ENCODE data around the gene CAMK1G. TPM values are rescaled to one million over a fixed set of nuclear protein-coding genes. Genes with fewer than 3 reads are reported as not detected.

CAMK1G gene
- total RNA-seq, 2 experiments from 2014 or later, result not detected

DNA sequence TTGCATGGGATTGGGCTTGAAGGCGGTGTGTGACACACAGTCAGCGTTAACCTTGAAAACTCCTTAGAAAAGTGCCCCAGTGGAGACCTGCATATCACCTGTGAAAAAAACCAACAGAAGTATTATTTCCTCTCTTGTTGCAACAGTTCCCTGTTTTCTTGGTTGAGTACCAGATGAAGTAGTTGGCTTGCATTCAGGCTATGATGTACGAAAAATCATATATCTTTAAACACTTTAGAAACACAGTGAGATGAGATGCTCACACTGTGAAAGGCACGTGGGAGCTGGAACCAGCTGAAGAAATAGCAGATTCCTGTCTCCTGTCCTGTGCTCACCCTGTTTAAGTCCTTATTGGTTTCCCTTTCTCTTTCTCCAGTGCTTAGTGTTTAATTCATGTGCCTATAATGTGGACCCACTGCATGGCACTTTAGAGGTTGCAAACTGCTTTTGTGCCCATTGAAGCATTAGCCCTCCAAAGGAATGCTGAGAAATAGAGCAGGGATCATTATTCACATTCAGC lies 2.8 kb downstream of the CAMK1G start:
- TF ChIP-seq, protein P1, sequence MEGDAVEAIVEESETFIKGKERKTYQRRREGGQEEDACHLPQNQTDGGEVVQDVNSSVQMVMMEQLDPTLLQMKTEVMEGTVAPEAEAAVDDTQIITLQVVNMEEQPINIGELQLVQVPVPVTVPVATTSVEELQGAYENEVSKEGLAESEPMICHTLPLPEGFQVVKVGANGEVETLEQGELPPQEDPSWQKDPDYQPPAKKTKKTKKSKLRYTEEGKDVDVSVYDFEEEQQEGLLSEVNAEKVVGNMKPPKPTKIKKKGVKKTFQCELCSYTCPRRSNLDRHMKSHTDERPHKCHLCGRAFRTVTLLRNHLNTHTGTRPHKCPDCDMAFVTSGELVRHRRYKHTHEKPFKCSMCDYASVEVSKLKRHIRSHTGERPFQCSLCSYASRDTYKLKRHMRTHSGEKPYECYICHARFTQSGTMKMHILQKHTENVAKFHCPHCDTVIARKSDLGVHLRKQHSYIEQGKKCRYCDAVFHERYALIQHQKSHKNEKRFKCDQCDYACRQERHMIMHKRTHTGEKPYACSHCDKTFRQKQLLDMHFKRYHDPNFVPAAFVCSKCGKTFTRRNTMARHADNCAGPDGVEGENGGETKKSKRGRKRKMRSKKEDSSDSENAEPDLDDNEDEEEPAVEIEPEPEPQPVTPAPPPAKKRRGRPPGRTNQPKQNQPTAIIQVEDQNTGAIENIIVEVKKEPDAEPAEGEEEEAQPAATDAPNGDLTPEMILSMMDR (IDR thresholded peaks at IDR 0.05), result no peak
- Histone ChIP-seq H3K27ac (ENCODE audit: low read depth in 1 of 2, low read length in 2 of 2) (no peak overlapping the region), H3K36me3 (ENCODE audit: insufficient read depth, low read length) (no peaks in the 10 kb centered on the region), H3K4me3 (ENCODE audit: low read length) (no peak overlapping the region), H3K9me3 (ENCODE audit: control insufficient read depth in 1 of 2, insufficient read depth in 1 of 2, low read length in 2 of 2) (peaks cover 0 to 4% of the 10 kb centered on the region in 2 experiments), H3K4me1 (ENCODE audit: insufficient read depth, low read length) (peaks cover 10% of the 10 kb centered on the region), H3K27me3 (ENCODE audit: control insufficient read depth in 1 of 2, insufficient read depth in 2 of 2, low read length in 2 of 2) (peaks cover 32 to 48% of the 10 kb centered on the region in 2 experiments)
- intact Hi-C loops (cut with DNase I, micrococcal nuclease), result no loop called here
- ChIA-PET POLR2A (no interaction called here), CTCF (no interaction called here)
- H3K4me1 Mint-ChIP-seq (ENCODE audit: low read depth), result no peaks in the 10 kb centered on the region
- H3K27me3 Mint-ChIP-seq, result peaks cover 20% of the 10 kb centered on the region
- H3K36me3 Mint-ChIP-seq (ENCODE audit: low read depth), result no peaks in the 10 kb centered on the region
- H3K27ac Mint-ChIP-seq, result no peak overlapping the region
- H3K4me3 Mint-ChIP-seq, result no peak overlapping the region
- DNase-seq, result no peak
- no peak for ATAC-seq (ENCODE audit: poor library complexity)
- H3K9me3 Mint-ChIP-seq, result no peaks in the 10 kb centered on the region

DNA sequence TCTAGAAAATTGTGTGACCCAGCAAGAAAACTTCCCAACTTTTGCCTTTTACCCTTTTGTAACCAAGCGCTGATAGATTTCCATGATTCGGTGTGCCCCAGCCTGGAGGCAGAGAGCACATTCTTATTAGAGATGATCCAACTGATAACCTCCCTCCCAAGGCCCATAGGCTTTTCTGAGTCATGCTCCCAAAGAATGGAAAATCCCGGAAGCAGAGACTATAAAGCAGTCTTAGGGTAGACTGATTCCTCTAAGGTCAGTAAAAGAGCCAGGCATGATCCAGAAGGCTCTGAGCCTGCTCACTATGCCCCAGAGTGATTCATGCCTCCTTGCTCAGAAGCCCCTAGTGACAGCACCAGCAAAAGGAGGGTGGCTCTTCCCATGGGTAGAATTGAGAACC lies 4.3 kb downstream of the CAMK1G start:
- Mint-ChIP-seq H3K4me3 (no peak overlapping the region), H3K36me3 (ENCODE audit: low read depth) (no peaks in the 10 kb centered on the region), H3K27ac (no peak overlapping the region), H3K27me3 (peaks cover 24% of the 10 kb centered on the region), H3K4me1 (ENCODE audit: low read depth) (no peaks in the 10 kb centered on the region), H3K9me3 (no peaks in the 10 kb centered on the region)
- TF ChIP-seq, protein P1 (IDR thresholded peaks at IDR 0.05), result no peak
- H3K9me3 ChIP-seq (ENCODE audit: control insufficient read depth in 1 of 2, insufficient read depth in 1 of 2, low read length in 2 of 2), result peaks cover 0 to 4% of the 10 kb centered on the region in 2 experiments
- ChIA-PET CTCF (no interaction called here), POLR2A (no interaction called here)
- no peak overlapping the region for H3K4me3 ChIP-seq (ENCODE audit: low read length)
- no peak for DNase-seq
- H3K36me3 ChIP-seq (ENCODE audit: insufficient read depth, low read length), result no peaks in the 10 kb centered on the region
- intact Hi-C loops (cut with DNase I, micrococcal nuclease), result no loop called here
- no peak overlapping the region for H3K27ac ChIP-seq (ENCODE audit: low read depth in 1 of 2, low read length in 2 of 2)
- H3K4me1 ChIP-seq (ENCODE audit: insufficient read depth, low read length), result peaks cover 10% of the 10 kb centered on the region
- H3K27me3 ChIP-seq (ENCODE audit: control insufficient read depth in 1 of 2, insufficient read depth in 2 of 2, low read length in 2 of 2), result peaks cover 32 to 38% of the 10 kb centered on the region in 2 experiments
- no peak for ATAC-seq (ENCODE audit: poor library complexity)

DNA sequence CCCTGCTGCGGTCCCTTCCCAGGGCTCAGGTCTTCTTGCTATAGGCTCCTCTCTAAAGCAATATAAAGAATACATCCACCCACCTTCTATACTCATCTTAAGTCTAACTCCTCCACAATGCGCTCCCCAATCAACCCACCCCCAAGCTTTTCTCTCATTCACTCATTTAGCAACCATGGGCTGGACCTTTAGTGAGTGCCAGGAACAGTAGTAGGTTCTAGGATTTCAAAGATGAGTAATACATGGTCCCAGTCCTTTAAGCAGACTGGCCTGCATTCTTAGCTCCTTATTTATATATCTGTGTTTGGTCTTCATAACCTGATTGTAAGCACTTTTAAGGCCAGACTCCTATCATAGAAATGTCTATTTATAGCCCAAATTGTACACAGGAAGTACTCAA lies 5.9 kb downstream of the CAMK1G start:
- Histone ChIP-seq H3K27me3 (ENCODE audit: control insufficient read depth in 1 of 2, insufficient read depth in 2 of 2, low read length in 2 of 2) (peaks cover 18 to 21% of the 10 kb centered on the region in 2 experiments), H3K9me3 (ENCODE audit: control insufficient read depth in 1 of 2, insufficient read depth in 1 of 2, low read length in 2 of 2) (peaks cover 0 to 4% of the 10 kb centered on the region in 2 experiments), H3K36me3 (ENCODE audit: insufficient read depth, low read length) (no peaks in the 10 kb centered on the region), H3K27ac (ENCODE audit: low read depth in 1 of 2, low read length in 2 of 2) (no peak overlapping the region), H3K4me3 (ENCODE audit: low read length) (no peak overlapping the region), H3K4me1 (ENCODE audit: insufficient read depth, low read length) (peaks cover 10% of the 10 kb centered on the region)
- H3K36me3 Mint-ChIP-seq (ENCODE audit: low read depth), result no peaks in the 10 kb centered on the region
- no peaks in the 10 kb centered on the region for H3K4me1 Mint-ChIP-seq (ENCODE audit: low read depth)
- DNase-seq, result no peak
- no peaks in the 10 kb centered on the region for H3K9me3 Mint-ChIP-seq
- TF ChIP-seq, protein P1 (IDR thresholded peaks at IDR 0.05), result no peak
- no peak for ATAC-seq (ENCODE audit: poor library complexity)
- CTCF ChIA-PET, result no interaction called here
- POLR2A ChIA-PET, result interaction anchor here (0.6 kb wide), 1 partner anchor 1465 kb away, joined by 3 read pairs; no protein-coding TSS in a partner anchor
- intact Hi-C loops (cut with DNase I, micrococcal nuclease), result no loop called here
- H3K27ac Mint-ChIP-seq, result no peak overlapping the region
- peaks cover 24% of the 10 kb centered on the region for H3K27me3 Mint-ChIP-seq
- H3K4me3 Mint-ChIP-seq, result no peak overlapping the region

Data from CD4-positive, alpha-beta T cell (primary cell).